Testis (tissue), 3 donors: Measurements from ENCODE around the gene PFDN2. TPM values are rescaled to one million over a fixed set of nuclear protein-coding genes. Genes with fewer than 3 reads are reported as not detected.

ENCODE experiments used
- DNase-seq: peaks from one replicate; pipeline ENCODE4 v3.0.0-alpha.2; 2019
- H3K27ac ChIP-seq, 2 donors: fragments of 200-600 bp; sonication (generic); one replicate each; pipeline ENCODE4 v1.5.1; 2019
- H3K27me3 ChIP-seq: fragments of 200-600 bp; sonication (generic); one replicate; pipeline ENCODE4 v1.5.1; 2019
- H3K36me3 ChIP-seq: fragments of 200-600 bp; sonication (generic); one replicate; pipeline ENCODE4 v1.5.1; 2017; ENCODE audit warnings: low read depth; ENCODE audit errors: missing control alignments
- H3K4me1 ChIP-seq: fragments of 200-600 bp; sonication (generic); one replicate; pipeline ENCODE4 v1.5.1; 2019
- H3K4me3 ChIP-seq, 2 donors: fragments of 200-600 bp; sonication (generic); one replicate each; pipeline ENCODE4 v1.5.1; 2017 to 2019
- H3K9me3 ChIP-seq: fragments of 200-600 bp; sonication (generic); one replicate; pipeline ENCODE4 v1.5.1; 2017
- CTCF ChIP-seq, 3 experiments: fragments of 450-650 bp in 2 of 3; fragments of 200-600 bp in 1 of 3; sonication (generic) in 1 of 3; IDR thresholded peaks; one replicate each; pipeline ENCODE4 v1.5.1; 2016 to 2019; ENCODE audit warnings: antibody characterized with exemption in 3 of 3, mild to moderate bottlenecking in 2 of 3, moderate library complexity in 1 of 3
- POLR2A ChIP-seq: fragments of 450-650 bp; IDR thresholded peaks from one replicate; pipeline ENCODE4 v1.6.1; 2017; ENCODE audit warnings: antibody characterized with exemption, mild to moderate bottlenecking, moderate library complexity
- whole genome bisulfite sequencing, 2 donors: methylation state at CpG; one replicate each; pipeline ENCODE4 v1.1.5; 2018; 5-methylcytosine and 5-hydroxymethylcytosine counted together
- intact Hi-C: fragments of 100-400 bp; cut with DNase I; formaldehyde crosslinking; loops from one replicate; pipeline ENCODE4 v1.15.1; 2023; ENCODE audit warnings: low total_unique reads
- polyA plus RNA-seq: library from polyadenylated mRNA; stranded (reverse); fragments of 350-450 nt; fragmentation: Illumina TruSeq; extraction: RNeasy Lipid Tissue Mini Kit (QIAGEN cat#74804); gene quantifications from one replicate; pipeline ENCODE4 v1.2.3, GENCODE V29; 2014; ENCODE audit warnings: low read depth, low replicate concordance; ENCODE audit not compliant: insufficient read depth
- total RNA-seq, 2 donors: library from RNA; depleted of rRNA; stranded (reverse); fragments of >200 nt; gene quantifications; one replicate each; pipeline ENCODE4 v1.2.3, GENCODE V29; 2016

Gene PFDN2
- total and polyA plus RNA-seq, 3 donors from 2014 or later, result 76.8 to 96.3 (median 88.6) TPM

DNA sequence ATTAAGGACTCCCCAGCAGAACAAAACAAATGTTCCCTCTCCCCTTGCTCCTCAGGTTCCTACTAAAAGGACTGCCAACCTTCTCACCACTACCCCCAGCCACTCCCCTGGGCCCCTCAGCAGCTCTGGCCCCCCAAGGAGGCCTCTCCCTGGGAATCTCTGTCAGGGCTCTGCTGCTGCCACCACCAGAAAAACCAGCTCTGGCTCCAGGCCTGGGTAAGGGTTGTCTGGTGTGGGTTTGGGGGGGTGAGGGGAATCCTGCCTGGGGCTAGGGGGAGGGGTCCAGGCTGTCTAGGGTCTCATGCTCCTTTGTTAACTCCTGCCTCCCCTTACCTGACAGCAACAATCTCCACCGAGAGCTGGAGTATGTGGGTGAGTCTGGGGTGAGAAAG lies 33.2 kb downstream of the PFDN2 start:
- no peak overlapping the region for H3K4me3 ChIP-seq
- TF ChIP-seq CTCF (IDR thresholded peaks at IDR 0.05), result no peak
- WGBS, 2 donors, result 100% methylated on average over 1 of the region's 1 CpG

GRCh38 chr1:161083748-161084596 lies 33.9 kb downstream of the PFDN2 start:
- no peak for DNase-seq
- intact Hi-C loops, result no loop called here
- no peak for TF ChIP-seq CTCF (IDR thresholded peaks at IDR 0.05)
- no peak for TF ChIP-seq POLR2A
- Histone ChIP-seq H3K36me3 (no peaks in the 10 kb centered on the region), H3K27ac (no peak overlapping the region), H3K27me3 (no peaks in the 10 kb centered on the region), H3K9me3 (no peaks in the 10 kb centered on the region), H3K4me3 (no peak overlapping the region), H3K4me1 (no peaks in the 10 kb centered on the region)
- 78 to 85% methylated on average over 7 to 10 of the region's 10 CpGs for WGBS, 2 donors

More for the DNA sequence above, 33.2 kb downstream of the PFDN2 start:
- no peak for DNase-seq
- Histone ChIP-seq H3K4me1 (no peaks in the 10 kb centered on the region), H3K27ac (no peak overlapping the region), H3K36me3 (no peaks in the 10 kb centered on the region), H3K27me3 (no peaks in the 10 kb centered on the region), H3K9me3 (no peaks in the 10 kb centered on the region)
- intact Hi-C loops, result no loop called here

GRCh38 chr1:161082996-161083747 lies 34.7 kb downstream of the PFDN2 start:
- TF ChIP-seq CTCF (IDR thresholded peaks at IDR 0.05) (no peak), POLR2A (no peak)
- no peaks in the 10 kb centered on the region for H3K27me3 ChIP-seq
- DNase-seq, result peak; percentile 23
- 70 to 89% methylated on average over 4 to 8 of the region's 8 CpGs for WGBS, 2 donors
- no peak overlapping the region for H3K27ac ChIP-seq
- no peaks in the 10 kb centered on the region for H3K4me1 ChIP-seq
- intact Hi-C loops, result no loop called here
- no peaks in the 10 kb centered on the region for H3K36me3 ChIP-seq
- H3K4me3 ChIP-seq, result no peak overlapping the region
- no peaks in the 10 kb centered on the region for H3K9me3 ChIP-seq

DNA sequence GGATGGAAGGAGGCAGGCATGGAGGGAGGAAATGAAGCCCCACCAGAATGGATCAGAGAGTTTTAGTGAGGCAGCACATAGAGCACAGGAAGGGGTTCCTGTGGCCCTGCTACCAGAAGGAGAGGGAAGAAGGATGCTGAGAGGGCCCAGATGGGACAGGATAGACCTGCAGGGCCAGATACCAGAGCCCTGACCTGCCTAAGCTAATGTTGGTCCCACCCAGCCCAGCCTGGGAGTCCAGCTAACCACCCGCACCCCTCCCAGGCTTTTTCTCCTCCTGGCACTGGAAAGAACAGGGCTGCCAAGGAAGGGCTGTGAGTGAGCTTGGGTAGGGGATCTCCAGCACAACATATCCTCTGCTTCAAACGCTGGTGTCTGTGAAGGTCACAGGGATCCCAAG lies 35.4 kb downstream of the PFDN2 start:
- DNase-seq, result no peak
- H3K27me3 ChIP-seq, result no peaks in the 10 kb centered on the region
- intact Hi-C loops, result no loop called here
- no peaks in the 10 kb centered on the region for H3K9me3 ChIP-seq
- WGBS, 2 donors, result 54 to 63% methylated on average over 2 of the region's 2 CpGs
- no peak overlapping the region for H3K4me3 ChIP-seq
- H3K27ac ChIP-seq, result no peak overlapping the region
- no peaks in the 10 kb centered on the region for H3K36me3 ChIP-seq
- no peaks in the 10 kb centered on the region for H3K4me1 ChIP-seq
- TF ChIP-seq CTCF (IDR thresholded peaks at IDR 0.05) (no peak), POLR2A (no peak)
